Kidney (tissue), 14 donors: Measurements from ENCODE around the gene BOK. TPM values are rescaled to one million over a fixed set of nuclear protein-coding genes. Genes with fewer than 3 reads are reported as not detected.

ENCODE experiments used
- DNase-seq, 5 donors: peaks; one replicate each; pipeline ENCODE4 v3.0.0-alpha.2; 2013 to 2020
- FAIRE-seq: peaks from 2 replicates; lab custom pipeline; 2012; peaks lifted over from hg19 to GRCh38; lab: Jason Lieb, UNC
- H3K27ac ChIP-seq, 2 donors: one replicate each; pipeline ENCODE4 v1.7.0; 2013; ENCODE audit warnings: low read depth in 2 of 2, low read length in 2 of 2, inconsistent platforms in 1 of 2
- H3K27me3 ChIP-seq: one replicate; pipeline ENCODE4 v1.7.1; 2013; ENCODE audit warnings: low read length, inconsistent platforms; ENCODE audit not compliant: control insufficient read depth, insufficient read depth
- H3K36me3 ChIP-seq, 3 donors: one replicate each; pipeline versions ENCODE4 v1.7.0 to v1.7.1; 2013; ENCODE audit warnings: low read length in 3 of 3, control low read depth in 1 of 3, inconsistent platforms in 1 of 3; ENCODE audit not compliant: insufficient read depth in 3 of 3, control insufficient read depth in 2 of 3
- H3K4me1 ChIP-seq, 3 donors: one replicate each; pipeline versions ENCODE4 v1.7.0 to v1.7.1; 2013; ENCODE audit warnings: low read length in 3 of 3, inconsistent platforms in 1 of 3, low read depth in 1 of 3; ENCODE audit not compliant: control insufficient read depth in 2 of 3, insufficient read depth in 2 of 3
- H3K4me3 ChIP-seq, 3 donors: one replicate each; pipeline versions ENCODE4 v1.7.0 to v1.8.1; 2013; ENCODE audit warnings: low read length in 3 of 3, control low read depth in 1 of 3, inconsistent platforms in 1 of 3
- H3K9ac ChIP-seq, 3 donors: one replicate each; pipeline versions ENCODE4 v1.7.0 to v1.7.1; 2013; ENCODE audit warnings: low read length in 3 of 3, control low read depth in 1 of 3, inconsistent platforms in 1 of 3
- H3K9me3 ChIP-seq, 3 donors: one replicate each; pipeline versions ENCODE4 v1.7.0 to v1.7.1; 2013; ENCODE audit warnings: low read length in 3 of 3, control low read depth in 1 of 3, inconsistent platforms in 1 of 3; ENCODE audit not compliant: control insufficient read depth in 2 of 3, insufficient read depth in 1 of 3
- CTCF ChIP-seq: IDR thresholded peaks from 3 replicates; pipeline ENCODE4 v1.5.1; 2012; ENCODE audit warnings: mild to moderate bottlenecking, moderate library complexity, borderline replicate concordance; ENCODE audit not compliant: insufficient read depth; ENCODE audit errors: extremely low read depth
- intact Hi-C: fragments of 100-400 bp; cut with DNase I; formaldehyde crosslinking; loops from one replicate; pipeline ENCODE4 v1.11.1; 2022
- polyA plus RNA-seq: library from polyadenylated mRNA; stranded (reverse); fragments of 350-450 nt; fragmentation: Illumina TruSeq; extraction: RNeasy Lipid Tissue Mini Kit (QIAGEN cat#74804); gene quantifications from one replicate; pipeline ENCODE4 v1.2.3, GENCODE V29; 2014; ENCODE audit warnings: low read depth, low replicate concordance; ENCODE audit not compliant: insufficient read depth
- total RNA-seq: library from RNA; stranded (reverse); fragmentation: NEBNext Ultra II Directional; extraction: Animal tissue kit (Norgen Biotek cat#: 25700); gene quantifications from one replicate; pipeline ENCODE4 v1.2.1, GENCODE V29; 2021
- donor health status: control.
- donor health status: control.
- donor health status: control.
- donor health status: control.
- donor health status: control.
- donor health status: DM: yes; HTN: yes; CAD: no.
- donor health status: Normal renal cell carcinoma (clear cell type).

Gene BOK
- total and polyA plus RNA-seq, 2 donors from 2014 or later: 22.9 to 28.8 TPM

DNA sequence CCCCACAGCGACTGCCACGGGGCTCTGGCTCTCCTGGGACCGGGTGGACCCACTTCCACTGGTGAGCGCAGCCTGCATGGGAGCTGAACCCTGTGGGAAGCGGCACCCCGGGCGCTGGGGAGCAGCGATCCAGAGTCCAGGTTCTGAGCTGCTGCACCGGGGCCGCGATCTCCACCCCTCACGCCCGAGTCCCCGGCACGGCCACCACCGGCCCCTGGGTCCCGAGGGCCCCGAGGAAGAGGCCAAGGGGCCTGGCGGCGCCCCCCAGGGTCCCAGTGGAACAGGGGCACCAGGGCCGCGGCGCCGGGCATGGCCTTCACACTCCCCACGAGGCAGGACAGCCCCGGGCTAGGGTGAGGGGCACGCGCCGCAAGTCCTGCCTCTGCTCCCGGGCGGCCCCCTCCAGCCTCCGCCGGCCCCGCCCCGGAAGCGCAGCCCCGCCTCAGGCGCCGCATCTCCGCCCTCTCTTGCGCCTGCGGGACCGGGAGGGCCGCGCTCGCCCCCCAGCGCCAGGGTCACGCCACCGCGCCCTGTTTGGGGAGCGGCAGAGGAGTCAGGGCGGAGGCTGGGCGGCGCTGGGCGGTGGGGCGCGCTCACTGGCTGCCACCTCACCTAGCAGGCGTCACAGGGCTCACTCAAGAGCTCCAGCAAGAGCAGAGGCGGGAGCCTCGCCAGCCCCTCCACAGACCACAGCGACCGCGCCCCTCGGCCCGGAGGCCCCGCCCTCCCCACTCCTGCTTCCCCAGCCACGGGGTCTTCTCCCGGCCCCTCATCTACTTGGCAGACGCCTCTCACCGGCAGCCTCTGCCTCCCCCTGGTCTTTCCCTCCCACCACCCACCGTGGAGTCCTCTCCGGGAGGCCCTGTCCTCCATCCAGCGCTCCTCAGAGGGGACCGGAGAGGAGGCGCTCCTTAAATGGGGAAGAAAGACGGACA, 51.6 kb downstream of the BOK start:
- DNase-seq: peak; percentile 89 to 95 (median 92)
- Histone ChIP-seq H3K9ac (peak overlapping the region in 1 of 3 donors; percentile 12), H3K4me1 (peaks cover 0 to 9% (median 7%) of the 10 kb centered on the region in 3 donors), H3K9me3 (no peaks in the 10 kb centered on the region), H3K4me3 (peak overlapping the region in 1 of 3 donors; percentile 44), H3K27ac (peak overlapping the region in 1 of 2 donors; percentile 7), H3K36me3 (peaks cover 0 to 18% (median 6%) of the 10 kb centered on the region in 3 donors), H3K27me3 (no peaks in the 10 kb centered on the region)
- no peak for FAIRE-seq
- intact Hi-C loops: no loop called here
- TF ChIP-seq CTCF: peak; percentile 30

GRCh38 chr2:241611062-241611461, 52.5 kb downstream of the BOK start:
- FAIRE-seq (no peak), DNase-seq (no peak)
- Histone ChIP-seq H3K9ac (no peak overlapping the region), H3K27ac (no peak overlapping the region), H3K4me1 (peaks cover 0 to 10% (median 7%) of the 10 kb centered on the region in 3 donors), H3K4me3 (no peak overlapping the region), H3K9me3 (no peaks in the 10 kb centered on the region), H3K27me3 (no peaks in the 10 kb centered on the region), H3K36me3 (peaks cover 0 to 10% (median 3%) of the 10 kb centered on the region in 3 donors)
- intact Hi-C loops: no loop called here
- TF ChIP-seq CTCF: no peak

DNA sequence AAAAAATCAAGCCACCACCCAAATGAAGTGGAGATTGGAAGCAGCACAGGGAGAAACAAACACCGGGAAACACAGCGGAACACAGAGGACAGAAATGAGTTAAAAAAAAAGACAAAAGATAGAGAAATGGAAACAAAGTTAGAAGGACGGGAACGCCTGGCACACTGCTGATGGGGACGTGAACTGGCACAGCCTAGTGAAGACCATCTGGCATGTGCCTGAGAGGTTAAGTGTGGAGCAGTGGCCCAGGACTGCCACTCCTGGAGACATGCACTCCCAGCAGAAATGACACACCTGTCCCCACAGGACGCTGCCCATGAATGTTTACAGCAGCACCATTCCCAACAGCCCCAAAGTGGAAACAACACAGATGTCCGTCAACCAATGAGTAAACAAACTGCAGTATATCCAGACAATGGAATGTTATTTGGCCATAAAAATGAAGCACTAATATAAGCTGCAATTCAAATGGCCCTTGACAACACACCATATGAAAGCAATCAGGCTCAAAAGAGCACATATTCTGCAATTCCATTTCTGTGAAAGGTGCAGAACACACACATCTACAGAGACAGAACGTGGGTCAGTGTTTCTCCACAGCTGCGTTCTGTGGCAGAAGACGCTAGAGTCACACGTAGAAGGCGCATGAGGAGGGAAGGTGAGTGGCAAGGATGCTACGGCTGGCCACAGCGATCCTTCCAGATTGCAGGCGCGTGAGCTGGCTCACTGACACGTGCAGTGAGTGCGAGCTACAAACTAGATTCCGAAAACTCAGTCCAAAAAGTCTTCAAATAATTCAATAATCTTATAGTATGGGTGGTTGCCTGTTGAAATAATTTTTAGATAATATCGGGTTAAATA, 53.8 kb downstream of the BOK start:
- Histone ChIP-seq H3K4me3 (no peak overlapping the region), H3K36me3 (peaks cover 0 to 4% (median 3%) of the 10 kb centered on the region in 3 donors), H3K27me3 (no peaks in the 10 kb centered on the region), H3K27ac (no peak overlapping the region), H3K9ac (no peak overlapping the region), H3K4me1 (peaks cover 0 to 13% (median 7%) of the 10 kb centered on the region in 3 donors), H3K9me3 (no peaks in the 10 kb centered on the region)
- DNase-seq: peak in 1 of 5 donors; percentile 66
- no peak for TF ChIP-seq CTCF
- intact Hi-C loops: no loop called here
- no peak for FAIRE-seq
